K562 (cell line): Measurements from ENCODE around the gene IMMP2L. TPM values are rescaled to one million over a fixed set of nuclear protein-coding genes. Genes with fewer than 3 reads are reported as not detected.

Source experiments
- CREM ChIP-seq: IDR thresholded peaks from 2 replicates; pipeline ENCODE4 v1.6.1; 2014; ENCODE audit warnings: antibody characterized with exemption, low read depth
- DPF2 ChIP-seq: fragments of 450-650 bp; IDR thresholded peaks from 2 replicates; pipeline ENCODE4 v1.6.1; 2016
- HDAC2 ChIP-seq: fragments of 450-650 bp; IDR thresholded peaks from 2 replicates; pipeline ENCODE4 v1.6.1; 2016; ENCODE audit warnings: mild to moderate bottlenecking
- NFE2 ChIP-seq: IDR thresholded peaks from 2 replicates; pipeline ENCODE4 v1.6.1; 2014; ENCODE audit warnings: antibody characterized with exemption, low read depth
- SAFB ChIP-seq: fragments of 200-400 bp; formaldehyde crosslinking; IDR thresholded peaks from 2 replicates; pipeline ENCODE4 v1.6.1; 2017; ENCODE audit warnings: low read depth, low read length, borderline replicate concordance
- SMAD1 ChIP-seq: fragments of 150-350 bp; IDR thresholded peaks from 2 replicates; pipeline ENCODE4 v1.6.1; 2014; ENCODE audit warnings: low read length, low read depth; ENCODE audit not compliant: partially characterized antibody
- SMARCC2 ChIP-seq: fragments of 450-650 bp; IDR thresholded peaks from 2 replicates; pipeline ENCODE4 v1.6.1; 2017; ENCODE audit warnings: antibody characterized with exemption, moderate library complexity, mild to moderate bottlenecking, low read depth
- TAL1 ChIP-seq: fragments of 450-650 bp; IDR thresholded peaks from 2 replicates; pipeline ENCODE4 v1.6.1; 2016; ENCODE audit warnings: mild to moderate bottlenecking
- TCF3 ChIP-seq: sonication (generic); formaldehyde crosslinking; IDR thresholded peaks from 2 replicates; pipeline ENCODE4 v1.4.0; 2020; ENCODE audit warnings: mild to moderate bottlenecking, missing genetic modification reagents
- TEAD4 ChIP-seq, 2 experiments: sonication (generic) in 1 of 2; formaldehyde crosslinking in 1 of 2; IDR thresholded peaks; 2 replicates each; pipeline versions ENCODE4 v1.6.1 to v1.8.0; 2012 to 2022; ENCODE audit warnings: borderline replicate concordance in 1 of 2, inconsistent platforms in 1 of 2, low read length in 1 of 2, mild to moderate bottlenecking in 1 of 2, missing genetic modification reagents in 1 of 2
- TFAM ChIP-seq: fragments of 250-450 bp; sonication (Bioruptor Pico); conservative IDR thresholded peaks from 2 replicates; pipeline ENCODE4 v1.5.0; 2021; ENCODE audit warnings: mild to moderate bottlenecking, moderate library complexity
- ZNF431 ChIP-seq: sonication (generic); formaldehyde crosslinking; IDR thresholded peaks from 2 replicates; pipeline ENCODE4 v1.8.0; 2022; ENCODE audit warnings: mild to moderate bottlenecking, missing genetic modification reagents
- polyA plus RNA-seq, 8 experiments: library from polyadenylated mRNA; depleted of rRNA in 4 of 8; stranded (reverse) in 5 of 8; unstranded in 3 of 8; fragments of >200 nt; fragmentation: Nextera tagmentation in 2 of 8; fragmentation: Illumina TruSeq in 1 of 8; extraction: Ambion mirVana in 2 of 8; extraction: Trizol in 1 of 8; gene quantifications; 2 replicates each; pipeline versions ENCODE4 v1.2.1 to v1.2.3, GENCODE V29; 2011 to 2014; ENCODE audit warnings: inconsistent platforms in 1 of 8, missing spikeins in 1 of 8
- total RNA-seq, 7 experiments: library from RNA; depleted of rRNA in 6 of 7; stranded (reverse); fragments of >200 nt in 6 of 7; fragmentation: Illumina TruSeq in 2 of 7; extraction: Trizol in 2 of 7; gene quantifications; 2 replicates each; pipeline versions ENCODE4 v1.2.1 to v1.2.3, GENCODE V29; 2011 to 2021; ENCODE audit warnings: low replicate concordance in 1 of 7
- TF ChIP-seq, protein P1 (sequence below), 2 experiments: fragments of 150-350 bp in 1 of 2; IDR thresholded peaks; 2 replicates each; pipeline ENCODE4 v1.6.1; 2012 to 2016; ENCODE audit warnings: low read depth in 2 of 2, low read length in 2 of 2, mild to moderate bottlenecking in 1 of 2, moderate library complexity in 1 of 2
- TF ChIP-seq, protein P2 (sequence below), 2 experiments: IDR thresholded peaks in 1 of 2; conservative IDR thresholded peaks in 1 of 2; 2 replicates each; pipeline ENCODE4 v1.6.1; 2016; ENCODE audit warnings: low read depth in 2 of 2, mild to moderate bottlenecking in 1 of 2, missing compliant biosample characterization in 1 of 2, missing genetic modification characterization in 1 of 2, moderate library complexity in 1 of 2
- TF ChIP-seq, protein P3 (sequence below): fragments of 450-650 bp; IDR thresholded peaks from 2 replicates; pipeline ENCODE4 v1.6.1; 2017; ENCODE audit warnings: antibody characterized with exemption, mild to moderate bottlenecking
- TF ChIP-seq, protein P4 (sequence below): fragments of 250-450 bp; sonication (Bioruptor Pico); IDR thresholded peaks from 2 replicates; pipeline ENCODE4 v1.8.0; 2022; ENCODE audit warnings: inconsistent platforms, mild to moderate bottlenecking, moderate library complexity, borderline replicate concordance

Gene IMMP2L
- total and polyA plus RNA-seq, 9 of the 15 experiments (the other 6 are each of a cell fraction or from before 2014, with no cell fraction given), result 29.7 to 116 (median 53.0) TPM

DNA sequence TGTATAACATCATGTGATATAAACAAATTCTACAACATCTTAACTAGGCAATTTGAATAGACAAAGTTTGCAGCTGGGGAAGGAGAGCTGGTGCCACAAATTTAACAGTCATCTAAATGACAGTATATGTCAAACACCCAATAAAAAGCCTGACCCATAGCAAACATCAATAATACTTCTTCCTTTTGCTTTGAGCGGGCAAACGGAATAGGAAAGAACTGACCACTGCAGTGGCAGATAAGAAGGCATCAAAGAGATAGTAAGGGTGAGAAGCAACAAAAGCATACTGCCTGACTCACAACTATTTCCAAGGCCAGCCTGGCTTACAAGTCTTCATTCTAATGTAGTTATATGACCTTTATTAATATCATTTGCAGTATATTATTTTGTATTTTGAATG lies 371.5 kb downstream of the IMMP2L start (continued):
- TF ChIP-seq, protein P1, sequence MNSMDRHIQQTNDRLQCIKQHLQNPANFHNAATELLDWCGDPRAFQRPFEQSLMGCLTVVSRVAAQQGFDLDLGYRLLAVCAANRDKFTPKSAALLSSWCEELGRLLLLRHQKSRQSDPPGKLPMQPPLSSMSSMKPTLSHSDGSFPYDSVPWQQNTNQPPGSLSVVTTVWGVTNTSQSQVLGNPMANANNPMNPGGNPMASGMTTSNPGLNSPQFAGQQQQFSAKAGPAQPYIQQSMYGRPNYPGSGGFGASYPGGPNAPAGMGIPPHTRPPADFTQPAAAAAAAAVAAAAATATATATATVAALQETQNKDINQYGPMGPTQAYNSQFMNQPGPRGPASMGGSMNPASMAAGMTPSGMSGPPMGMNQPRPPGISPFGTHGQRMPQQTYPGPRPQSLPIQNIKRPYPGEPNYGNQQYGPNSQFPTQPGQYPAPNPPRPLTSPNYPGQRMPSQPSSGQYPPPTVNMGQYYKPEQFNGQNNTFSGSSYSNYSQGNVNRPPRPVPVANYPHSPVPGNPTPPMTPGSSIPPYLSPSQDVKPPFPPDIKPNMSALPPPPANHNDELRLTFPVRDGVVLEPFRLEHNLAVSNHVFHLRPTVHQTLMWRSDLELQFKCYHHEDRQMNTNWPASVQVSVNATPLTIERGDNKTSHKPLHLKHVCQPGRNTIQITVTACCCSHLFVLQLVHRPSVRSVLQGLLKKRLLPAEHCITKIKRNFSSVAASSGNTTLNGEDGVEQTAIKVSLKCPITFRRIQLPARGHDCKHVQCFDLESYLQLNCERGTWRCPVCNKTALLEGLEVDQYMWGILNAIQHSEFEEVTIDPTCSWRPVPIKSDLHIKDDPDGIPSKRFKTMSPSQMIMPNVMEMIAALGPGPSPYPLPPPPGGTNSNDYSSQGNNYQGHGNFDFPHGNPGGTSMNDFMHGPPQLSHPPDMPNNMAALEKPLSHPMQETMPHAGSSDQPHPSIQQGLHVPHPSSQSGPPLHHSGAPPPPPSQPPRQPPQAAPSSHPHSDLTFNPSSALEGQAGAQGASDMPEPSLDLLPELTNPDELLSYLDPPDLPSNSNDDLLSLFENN (IDR thresholded peaks at IDR 0.05; ENCODE audit: low read depth in 2 of 2, low read length in 2 of 2), result 0 out of 4 replicates have a peak, but pooled peaks of 1 of the 2 experiments have one; percentile 29
- TF ChIP-seq TAL1, result peak; percentile 51
- 0 out of 2 replicates have a peak, but pooled peaks have one; percentile 24 for TF ChIP-seq ZNF431 (CRISPR knock-in tag)
- TF ChIP-seq TEAD4 (IDR thresholded peaks at IDR 0.05; ENCODE audit: low read length), result peak; percentile 68
- no peak for TF ChIP-seq TEAD4 (CRISPR knock-in tag; IDR thresholded peaks at IDR 0.05; ENCODE audit: borderline replicate concordance)
- TF ChIP-seq NFE2, result 0 out of 2 replicates have a peak, but pooled peaks have one; percentile 15
- TF ChIP-seq, protein P2, sequence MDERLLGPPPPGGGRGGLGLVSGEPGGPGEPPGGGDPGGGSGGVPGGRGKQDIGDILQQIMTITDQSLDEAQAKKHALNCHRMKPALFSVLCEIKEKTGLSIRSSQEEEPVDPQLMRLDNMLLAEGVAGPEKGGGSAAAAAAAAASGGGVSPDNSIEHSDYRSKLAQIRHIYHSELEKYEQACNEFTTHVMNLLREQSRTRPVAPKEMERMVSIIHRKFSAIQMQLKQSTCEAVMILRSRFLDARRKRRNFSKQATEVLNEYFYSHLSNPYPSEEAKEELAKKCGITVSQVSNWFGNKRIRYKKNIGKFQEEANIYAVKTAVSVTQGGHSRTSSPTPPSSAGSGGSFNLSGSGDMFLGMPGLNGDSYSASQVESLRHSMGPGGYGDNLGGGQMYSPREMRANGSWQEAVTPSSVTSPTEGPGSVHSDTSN (CRISPR knock-in tag; IDR thresholded peaks at IDR 0.05; ENCODE audit: low read depth), result no peak
- TF ChIP-seq, protein P2 (tag; conservative IDR thresholded peaks at IDR 0.05; ENCODE audit: low read depth), result peak; percentile 47; the same call in 1 of the 2 replicates
- 0 out of 2 replicates have a peak, but pooled peaks have one; percentile 43 for TF ChIP-seq HDAC2
- peak; percentile 56; the same call in 1 of the 2 replicates for TF ChIP-seq SMARCC2
- TF ChIP-seq TFAM (CRISPR knock-in tag), result no peak
- no peak for TF ChIP-seq SAFB
- TF ChIP-seq, protein P3, sequence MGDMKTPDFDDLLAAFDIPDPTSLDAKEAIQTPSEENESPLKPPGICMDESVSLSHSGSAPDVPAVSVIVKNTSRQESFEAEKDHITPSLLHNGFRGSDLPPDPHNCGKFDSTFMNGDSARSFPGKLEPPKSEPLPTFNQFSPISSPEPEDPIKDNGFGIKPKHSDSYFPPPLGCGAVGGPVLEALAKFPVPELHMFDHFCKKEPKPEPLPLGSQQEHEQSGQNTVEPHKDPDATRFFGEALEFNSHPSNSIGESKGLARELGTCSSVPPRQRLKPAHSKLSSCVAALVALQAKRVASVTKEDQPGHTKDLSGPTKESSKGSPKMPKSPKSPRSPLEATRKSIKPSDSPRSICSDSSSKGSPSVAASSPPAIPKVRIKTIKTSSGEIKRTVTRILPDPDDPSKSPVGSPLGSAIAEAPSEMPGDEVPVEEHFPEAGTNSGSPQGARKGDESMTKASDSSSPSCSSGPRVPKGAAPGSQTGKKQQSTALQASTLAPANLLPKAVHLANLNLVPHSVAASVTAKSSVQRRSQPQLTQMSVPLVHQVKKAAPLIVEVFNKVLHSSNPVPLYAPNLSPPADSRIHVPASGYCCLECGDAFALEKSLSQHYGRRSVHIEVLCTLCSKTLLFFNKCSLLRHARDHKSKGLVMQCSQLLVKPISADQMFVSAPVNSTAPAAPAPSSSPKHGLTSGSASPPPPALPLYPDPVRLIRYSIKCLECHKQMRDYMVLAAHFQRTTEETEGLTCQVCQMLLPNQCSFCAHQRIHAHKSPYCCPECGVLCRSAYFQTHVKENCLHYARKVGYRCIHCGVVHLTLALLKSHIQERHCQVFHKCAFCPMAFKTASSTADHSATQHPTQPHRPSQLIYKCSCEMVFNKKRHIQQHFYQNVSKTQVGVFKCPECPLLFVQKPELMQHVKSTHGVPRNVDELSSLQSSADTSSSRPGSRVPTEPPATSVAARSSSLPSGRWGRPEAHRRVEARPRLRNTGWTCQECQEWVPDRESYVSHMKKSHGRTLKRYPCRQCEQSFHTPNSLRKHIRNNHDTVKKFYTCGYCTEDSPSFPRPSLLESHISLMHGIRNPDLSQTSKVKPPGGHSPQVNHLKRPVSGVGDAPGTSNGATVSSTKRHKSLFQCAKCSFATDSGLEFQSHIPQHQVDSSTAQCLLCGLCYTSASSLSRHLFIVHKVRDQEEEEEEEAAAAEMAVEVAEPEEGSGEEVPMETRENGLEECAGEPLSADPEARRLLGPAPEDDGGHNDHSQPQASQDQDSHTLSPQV, result peak; percentile 70; the same call in 1 of the 2 replicates
- TF ChIP-seq, protein P4, sequence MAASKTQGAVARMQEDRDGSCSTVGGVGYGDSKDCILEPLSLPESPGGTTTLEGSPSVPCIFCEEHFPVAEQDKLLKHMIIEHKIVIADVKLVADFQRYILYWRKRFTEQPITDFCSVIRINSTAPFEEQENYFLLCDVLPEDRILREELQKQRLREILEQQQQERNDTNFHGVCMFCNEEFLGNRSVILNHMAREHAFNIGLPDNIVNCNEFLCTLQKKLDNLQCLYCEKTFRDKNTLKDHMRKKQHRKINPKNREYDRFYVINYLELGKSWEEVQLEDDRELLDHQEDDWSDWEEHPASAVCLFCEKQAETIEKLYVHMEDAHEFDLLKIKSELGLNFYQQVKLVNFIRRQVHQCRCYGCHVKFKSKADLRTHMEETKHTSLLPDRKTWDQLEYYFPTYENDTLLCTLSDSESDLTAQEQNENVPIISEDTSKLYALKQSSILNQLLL, result no peak
- peak; percentile 20; the same call in 1 of the 2 replicates for TF ChIP-seq CREM
- peak; percentile 75 for TF ChIP-seq TCF3 (CRISPR knock-in tag)
- TF ChIP-seq SMAD1, result no peak
- TF ChIP-seq DPF2, result peak; percentile 90
